Measurements from ENCODE around the gene EIF3L.

The EIF3L gene

DNA sequence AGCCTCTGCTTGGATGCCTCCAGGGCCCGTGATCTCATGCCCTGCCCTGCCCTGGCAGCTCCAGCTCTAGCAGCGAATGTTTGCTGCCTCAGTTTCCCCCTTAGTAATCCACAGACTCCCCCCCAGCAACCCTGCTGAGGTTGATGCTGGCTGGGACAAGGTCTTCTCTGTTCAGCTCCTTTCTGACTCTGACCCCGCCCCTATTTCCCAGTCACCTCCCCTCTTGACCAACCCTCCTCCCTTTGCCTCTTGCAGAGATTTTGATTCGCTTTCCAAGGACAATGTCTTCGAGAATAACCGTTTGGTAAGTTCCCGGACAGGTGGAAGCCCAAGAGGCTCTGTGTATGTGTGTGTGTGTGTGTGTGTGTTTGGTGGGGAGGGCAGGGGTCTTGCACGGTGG lies 62.5 kb downstream of the EIF3L start:
- no peak for DNase-seq (ENCODE audit: low read depth in 1 of 2, low spot score in 1 of 2)
- TF ChIP-seq, protein P1, sequence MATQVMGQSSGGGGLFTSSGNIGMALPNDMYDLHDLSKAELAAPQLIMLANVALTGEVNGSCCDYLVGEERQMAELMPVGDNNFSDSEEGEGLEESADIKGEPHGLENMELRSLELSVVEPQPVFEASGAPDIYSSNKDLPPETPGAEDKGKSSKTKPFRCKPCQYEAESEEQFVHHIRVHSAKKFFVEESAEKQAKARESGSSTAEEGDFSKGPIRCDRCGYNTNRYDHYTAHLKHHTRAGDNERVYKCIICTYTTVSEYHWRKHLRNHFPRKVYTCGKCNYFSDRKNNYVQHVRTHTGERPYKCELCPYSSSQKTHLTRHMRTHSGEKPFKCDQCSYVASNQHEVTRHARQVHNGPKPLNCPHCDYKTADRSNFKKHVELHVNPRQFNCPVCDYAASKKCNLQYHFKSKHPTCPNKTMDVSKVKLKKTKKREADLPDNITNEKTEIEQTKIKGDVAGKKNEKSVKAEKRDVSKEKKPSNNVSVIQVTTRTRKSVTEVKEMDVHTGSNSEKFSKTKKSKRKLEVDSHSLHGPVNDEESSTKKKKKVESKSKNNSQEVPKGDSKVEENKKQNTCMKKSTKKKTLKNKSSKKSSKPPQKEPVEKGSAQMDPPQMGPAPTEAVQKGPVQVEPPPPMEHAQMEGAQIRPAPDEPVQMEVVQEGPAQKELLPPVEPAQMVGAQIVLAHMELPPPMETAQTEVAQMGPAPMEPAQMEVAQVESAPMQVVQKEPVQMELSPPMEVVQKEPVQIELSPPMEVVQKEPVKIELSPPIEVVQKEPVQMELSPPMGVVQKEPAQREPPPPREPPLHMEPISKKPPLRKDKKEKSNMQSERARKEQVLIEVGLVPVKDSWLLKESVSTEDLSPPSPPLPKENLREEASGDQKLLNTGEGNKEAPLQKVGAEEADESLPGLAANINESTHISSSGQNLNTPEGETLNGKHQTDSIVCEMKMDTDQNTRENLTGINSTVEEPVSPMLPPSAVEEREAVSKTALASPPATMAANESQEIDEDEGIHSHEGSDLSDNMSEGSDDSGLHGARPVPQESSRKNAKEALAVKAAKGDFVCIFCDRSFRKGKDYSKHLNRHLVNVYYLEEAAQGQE (IDR thresholded peaks at IDR 0.05; ENCODE audit: insufficient replicate concordance, low read depth): no peak
- TF ChIP-seq GABPA (IDR thresholded peaks at IDR 0.05; ENCODE audit: low read depth): no peak
- TF ChIP-seq, protein P2, sequence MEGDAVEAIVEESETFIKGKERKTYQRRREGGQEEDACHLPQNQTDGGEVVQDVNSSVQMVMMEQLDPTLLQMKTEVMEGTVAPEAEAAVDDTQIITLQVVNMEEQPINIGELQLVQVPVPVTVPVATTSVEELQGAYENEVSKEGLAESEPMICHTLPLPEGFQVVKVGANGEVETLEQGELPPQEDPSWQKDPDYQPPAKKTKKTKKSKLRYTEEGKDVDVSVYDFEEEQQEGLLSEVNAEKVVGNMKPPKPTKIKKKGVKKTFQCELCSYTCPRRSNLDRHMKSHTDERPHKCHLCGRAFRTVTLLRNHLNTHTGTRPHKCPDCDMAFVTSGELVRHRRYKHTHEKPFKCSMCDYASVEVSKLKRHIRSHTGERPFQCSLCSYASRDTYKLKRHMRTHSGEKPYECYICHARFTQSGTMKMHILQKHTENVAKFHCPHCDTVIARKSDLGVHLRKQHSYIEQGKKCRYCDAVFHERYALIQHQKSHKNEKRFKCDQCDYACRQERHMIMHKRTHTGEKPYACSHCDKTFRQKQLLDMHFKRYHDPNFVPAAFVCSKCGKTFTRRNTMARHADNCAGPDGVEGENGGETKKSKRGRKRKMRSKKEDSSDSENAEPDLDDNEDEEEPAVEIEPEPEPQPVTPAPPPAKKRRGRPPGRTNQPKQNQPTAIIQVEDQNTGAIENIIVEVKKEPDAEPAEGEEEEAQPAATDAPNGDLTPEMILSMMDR (IDR thresholded peaks at IDR 0.05; ENCODE audit: insufficient read depth, low read length): no peak
- TF ChIP-seq SPI1 (IDR thresholded peaks at IDR 0.05; ENCODE audit: borderline replicate concordance, low read depth): no peak
- TF ChIP-seq POLR2AphosphoS5 (IDR thresholded peaks at IDR 0.05; ENCODE audit: low read depth): no peak
- H3K27ac ChIP-seq (replicated peaks): no peak overlapping the region
- no peaks in the 10 kb centered on the region for H3K27me3 ChIP-seq (ENCODE audit: insufficient read depth, poor library complexity, severe bottlenecking)
- H3K4me3 ChIP-seq (replicated peaks; ENCODE audit: insufficient read depth, low read length): no peak overlapping the region

DNA sequence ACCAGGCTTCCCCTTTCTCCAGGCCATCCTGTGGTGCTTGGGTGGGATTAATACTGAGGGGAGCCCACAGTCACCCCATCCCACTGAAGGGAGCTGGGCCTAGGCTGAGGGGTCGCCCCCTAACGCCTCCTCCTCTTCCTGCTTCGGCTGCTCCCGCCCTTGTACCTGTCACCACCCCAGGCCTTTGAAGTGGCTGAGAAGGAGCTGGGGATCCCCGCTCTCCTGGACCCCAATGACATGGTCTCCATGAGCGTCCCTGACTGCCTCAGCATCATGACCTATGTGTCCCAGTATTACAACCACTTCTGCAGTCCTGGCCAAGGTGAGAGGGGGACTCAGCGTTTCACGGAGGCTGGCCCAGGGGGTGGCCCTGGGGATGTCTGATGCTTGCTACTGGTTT lies 63.0 kb downstream of the EIF3L start:
- no peaks in the 10 kb centered on the region for H3K27me3 ChIP-seq (ENCODE audit: insufficient read depth, poor library complexity, severe bottlenecking)
- TF ChIP-seq POLR2AphosphoS5 (IDR thresholded peaks at IDR 0.05; ENCODE audit: low read depth) (no peak), GABPA (IDR thresholded peaks at IDR 0.05; ENCODE audit: low read depth) (no peak), SPI1 (IDR thresholded peaks at IDR 0.05; ENCODE audit: borderline replicate concordance, low read depth) (no peak)
- TF ChIP-seq, protein P1 (IDR thresholded peaks at IDR 0.05; ENCODE audit: insufficient replicate concordance, low read depth): no peak
- H3K27ac ChIP-seq (replicated peaks): no peak overlapping the region

DNA sequence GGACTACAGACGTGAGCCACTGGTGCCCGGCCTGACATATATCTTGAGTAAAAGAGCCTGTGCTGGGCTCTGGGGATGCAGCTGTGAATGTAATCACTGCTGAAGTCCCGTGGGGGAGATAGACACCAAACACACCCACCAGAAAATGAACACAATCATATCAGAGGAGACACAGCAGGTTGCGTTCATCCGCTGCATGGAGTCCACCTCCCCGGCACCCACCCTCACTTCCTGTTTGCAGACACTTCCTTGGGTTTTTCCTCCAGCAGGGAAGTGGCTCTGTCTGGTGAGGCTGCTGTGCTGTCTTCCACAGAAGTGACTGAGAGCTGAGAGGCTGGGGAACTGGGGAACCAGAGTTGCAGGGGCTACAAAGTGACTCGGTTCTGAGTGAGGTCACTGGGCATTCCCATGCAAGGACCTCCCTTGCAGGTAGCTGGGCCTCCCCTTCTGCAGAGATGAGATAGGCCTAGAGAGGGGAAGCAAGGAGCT lies 64.1 kb downstream of the EIF3L start:
- Histone ChIP-seq H3K27ac (replicated peaks) (no peak overlapping the region), H3K4me3 (replicated peaks; ENCODE audit: insufficient read depth, low read length) (no peak overlapping the region), H3K27me3 (ENCODE audit: insufficient read depth, poor library complexity, severe bottlenecking) (no peaks in the 10 kb centered on the region)
- TF ChIP-seq, protein P1 (IDR thresholded peaks at IDR 0.05; ENCODE audit: insufficient replicate concordance, low read depth): no peak
- no peak for TF ChIP-seq GABPA (IDR thresholded peaks at IDR 0.05; ENCODE audit: low read depth)
- TF ChIP-seq SPI1 (IDR thresholded peaks at IDR 0.05; ENCODE audit: borderline replicate concordance, low read depth): no peak; the same call in 1 of the 2 replicates
- TF ChIP-seq POLR2AphosphoS5 (IDR thresholded peaks at IDR 0.05; ENCODE audit: low read depth): no peak
- TF ChIP-seq, protein P2 (IDR thresholded peaks at IDR 0.05; ENCODE audit: insufficient read depth, low read length): no peak
- no peak for DNase-seq (ENCODE audit: low read depth in 1 of 2, low spot score in 1 of 2)

More for the DNA sequence above, 63.0 kb downstream of the EIF3L start:
- DNase-seq (ENCODE audit: low read depth in 1 of 2, low spot score in 1 of 2): no peak
- no peak overlapping the region for H3K4me3 ChIP-seq (replicated peaks; ENCODE audit: insufficient read depth, low read length)
